Measurements from ENCODE around the gene ZNF597.

ZNF597 gene

GRCh38 chr16:3454631-3455147 lies 11.4 kb upstream of the ZNF597 start:
- Histone ChIP-seq H3K4me1 (peaks cover 15% of the 10 kb centered on the region), H3K27me3 (ENCODE audit: low read depth) (no peaks in the 10 kb centered on the region), H3K36me3 (replicated peaks) (peaks cover 11% of the 10 kb centered on the region), H3K9me3 (no peaks in the 10 kb centered on the region), H3K4me3 (no peak overlapping the region)
- no peak for DNase-seq (ENCODE audit: low spot score in 2 of 2)
- in situ Hi-C loops (cut with MboI; ENCODE audit: low sequenced_read_pairs): no loop called here

- in situ Hi-C loops (cut with MboI; ENCODE audit: low sequenced_read_pairs): no loop called here
- Histone ChIP-seq H3K4me3 (no peak overlapping the region), H3K9me3 (no peaks in the 10 kb centered on the region), H3K27me3 (ENCODE audit: low read depth) (no peaks in the 10 kb centered on the region), H3K36me3 (replicated peaks) (peaks cover 17% of the 10 kb centered on the region), H3K4me1 (peaks cover 9% of the 10 kb centered on the region)
- DNase-seq (ENCODE audit: low spot score in 2 of 2): no peak
Observed at GRCh38 chr16:3454093-3454492, 10.8 kb upstream of the ZNF597 start.

- peaks cover 9% of the 10 kb centered on the region for H3K4me1 ChIP-seq
- no peaks in the 10 kb centered on the region for H3K27me3 ChIP-seq (ENCODE audit: low read depth)
- peaks cover 30% of the 10 kb centered on the region for H3K36me3 ChIP-seq (replicated peaks)
- in situ Hi-C loops (cut with MboI; ENCODE audit: low sequenced_read_pairs): no loop called here
- peak overlapping the region; percentile 63 for H3K4me3 ChIP-seq
- peak; percentile 74 to 85 for DNase-seq (ENCODE audit: low spot score in 2 of 2)
- no peaks in the 10 kb centered on the region for H3K9me3 ChIP-seq
Observed at GRCh38 chr16:3444032-3444388, 706 bp upstream of the ZNF597 start.

GRCh38 chr16:3439637-3440036 lies 3.7 kb downstream of the ZNF597 start:
- no peak for DNase-seq (ENCODE audit: low spot score in 2 of 2)
- Histone ChIP-seq H3K4me1 (peaks cover 5% of the 10 kb centered on the region), H3K4me3 (no peak overlapping the region), H3K27me3 (ENCODE audit: low read depth) (no peaks in the 10 kb centered on the region), H3K9me3 (no peaks in the 10 kb centered on the region), H3K36me3 (replicated peaks) (peaks cover 27% of the 10 kb centered on the region)
- in situ Hi-C loops (cut with MboI; ENCODE audit: low sequenced_read_pairs): no loop called here

GRCh38 chr16:3434373-3434772 lies 8.9 kb downstream of the ZNF597 start:
- H3K27me3 ChIP-seq (ENCODE audit: low read depth): no peaks in the 10 kb centered on the region; the same call in 1 of the 2 replicates
- H3K4me3 ChIP-seq: no peak overlapping the region
- peaks cover 11% of the 10 kb centered on the region for H3K36me3 ChIP-seq (replicated peaks)
- no peak for DNase-seq (ENCODE audit: low spot score in 2 of 2)
- H3K9me3 ChIP-seq: no peaks in the 10 kb centered on the region
- H3K4me1 ChIP-seq: no peaks in the 10 kb centered on the region
- in situ Hi-C loops (cut with MboI; ENCODE audit: low sequenced_read_pairs): no loop called here

- no peak overlapping the region for H3K4me3 ChIP-seq
- DNase-seq (ENCODE audit: low spot score in 2 of 2): no peak
- no peaks in the 10 kb centered on the region for H3K4me1 ChIP-seq
- peaks cover under 1% of the 10 kb centered on the region for H3K36me3 ChIP-seq (replicated peaks)
- H3K9me3 ChIP-seq: no peaks in the 10 kb centered on the region
- in situ Hi-C loops (cut with MboI; ENCODE audit: low sequenced_read_pairs): no loop called here
- H3K27me3 ChIP-seq (ENCODE audit: low read depth): no peaks in the 10 kb centered on the region; the same call in 1 of the 2 replicates
Observed at GRCh38 chr16:3431779-3432219, 11.5 kb downstream of the ZNF597 start.

GRCh38 chr16:3413730-3414379 lies 29.4 kb downstream of the ZNF597 start:
- peaks cover 7% of the 10 kb centered on the region; the same call in 1 of the 2 replicates for H3K9me3 ChIP-seq
- H3K4me1 ChIP-seq: no peaks in the 10 kb centered on the region
- in situ Hi-C loops (cut with MboI; ENCODE audit: low sequenced_read_pairs): no loop called here
- H3K4me3 ChIP-seq: no peak overlapping the region
- H3K36me3 ChIP-seq (replicated peaks): no peaks in the 10 kb centered on the region; the same call in 1 of the 2 replicates
- no peak for DNase-seq (ENCODE audit: low spot score in 2 of 2)
- H3K27me3 ChIP-seq (ENCODE audit: low read depth): no peaks in the 10 kb centered on the region

- no peak for DNase-seq (ENCODE audit: low spot score in 2 of 2)
- Histone ChIP-seq H3K9me3 (peaks cover 24% of the 10 kb centered on the region), H3K4me3 (no peak overlapping the region), H3K27me3 (ENCODE audit: low read depth) (no peaks in the 10 kb centered on the region), H3K36me3 (replicated peaks) (peaks cover 43% of the 10 kb centered on the region), H3K4me1 (no peaks in the 10 kb centered on the region)
- in situ Hi-C loops (cut with MboI; ENCODE audit: low sequenced_read_pairs): no loop called here
Observed at GRCh38 chr16:3408561-3409197, 34.6 kb downstream of the ZNF597 start.

GRCh38 chr16:3401719-3402397 lies 41.4 kb downstream of the ZNF597 start:
- Histone ChIP-seq H3K36me3 (replicated peaks) (peaks cover 42% of the 10 kb centered on the region), H3K4me1 (peaks cover 4% of the 10 kb centered on the region), H3K9me3 (peaks cover 9% of the 10 kb centered on the region), H3K4me3 (peak overlapping the region; percentile 79), H3K27me3 (ENCODE audit: low read depth) (no peaks in the 10 kb centered on the region)
- in situ Hi-C loops (cut with MboI; ENCODE audit: low sequenced_read_pairs): no loop called here
- DNase-seq (ENCODE audit: low spot score in 2 of 2): peak in 1 of 2 experiments; percentile 33

GRCh38 chr16:3400779-3401688 lies 42.3 kb downstream of the ZNF597 start, which contains the start of the genes ZNF174 and ZSCAN32:
Gene ZNF174 (plus strand): TSS chr16:3401215. CDS start chr16:3402005, 790 bp downstream.
Gene ZSCAN32 (minus strand): TSS chr16:3401004. CDS start chr16:3397557, 3,447 bp downstream.
- no peaks in the 10 kb centered on the region for H3K27me3 ChIP-seq (ENCODE audit: low read depth)
- peaks cover 7% of the 10 kb centered on the region for H3K9me3 ChIP-seq
- H3K36me3 ChIP-seq (replicated peaks): peaks cover 41% of the 10 kb centered on the region
- peak; percentile 97 to 99 for DNase-seq (ENCODE audit: low spot score in 2 of 2)
- in situ Hi-C loops (cut with MboI; ENCODE audit: low sequenced_read_pairs): no loop called here
- H3K4me1 ChIP-seq: peaks cover 4% of the 10 kb centered on the region
- H3K4me3 ChIP-seq: peak within 1 kb of the TSS; percentile 79

- Histone ChIP-seq H3K4me3 (peak overlapping the region; percentile 79), H3K9me3 (0 out of 2 replicates have a peak, but pooled peaks cover 3% of the 10 kb centered on the region), H3K36me3 (replicated peaks) (peaks cover 40% of the 10 kb centered on the region), H3K27me3 (ENCODE audit: low read depth) (no peaks in the 10 kb centered on the region), H3K4me1 (peaks cover 4% of the 10 kb centered on the region)
- in situ Hi-C loops (cut with MboI; ENCODE audit: low sequenced_read_pairs): no loop called here
- no peak for DNase-seq (ENCODE audit: low spot score in 2 of 2)
Observed at GRCh38 chr16:3400446-3400778, 42.9 kb downstream of the ZNF597 start.

GRCh38 chr16:3389663-3390338 lies 53.5 kb downstream of the ZNF597 start:
- no peak for DNase-seq (ENCODE audit: low spot score in 2 of 2)
- in situ Hi-C loops (cut with MboI; ENCODE audit: low sequenced_read_pairs): no loop called here
- H3K36me3 ChIP-seq (replicated peaks): peaks cover 42% of the 10 kb centered on the region

GRCh38 chr16:3388325-3388724 lies 55.0 kb downstream of the ZNF597 start:
- Histone ChIP-seq H3K4me3 (no peak overlapping the region), H3K36me3 (replicated peaks) (peaks cover 49% of the 10 kb centered on the region), H3K9me3 (peaks cover 11% of the 10 kb centered on the region), H3K27me3 (ENCODE audit: low read depth) (no peaks in the 10 kb centered on the region), H3K4me1 (no peaks in the 10 kb centered on the region)
- DNase-seq (ENCODE audit: low spot score in 2 of 2): no peak
- in situ Hi-C loops (cut with MboI; ENCODE audit: low sequenced_read_pairs): no loop called here

More at GRCh38 chr16:3389663-3390338, 53.5 kb downstream of the ZNF597 start:
- Histone ChIP-seq H3K27me3 (ENCODE audit: low read depth) (no peaks in the 10 kb centered on the region), H3K4me3 (no peak overlapping the region), H3K4me1 (no peaks in the 10 kb centered on the region), H3K9me3 (peaks cover 5% of the 10 kb centered on the region)
